Measurements from ENCODE around the gene GATAD2A.

The GATAD2A gene

GRCh38 chr19:19544257-19544953, 138.9 kb downstream of the GATAD2A start:
- DNase-seq (ENCODE audit: low read depth in 2 of 2, low spot score in 1 of 2): no peak

GRCh38 chr19:19544954-19545591, 139.6 kb downstream of the GATAD2A start:
- DNase-seq (ENCODE audit: low read depth in 2 of 2, low spot score in 1 of 2): no peak

- no peak for DNase-seq (ENCODE audit: low read depth in 2 of 2, low spot score in 1 of 2)
These were observed 140.2 kb downstream of the GATAD2A start for GRCh38 chr19:19545707-19546106.

GRCh38 chr19:19546751-19547162, 141.3 kb downstream of the GATAD2A start:
- DNase-seq (ENCODE audit: low read depth in 2 of 2, low spot score in 1 of 2): no peak

DNA sequence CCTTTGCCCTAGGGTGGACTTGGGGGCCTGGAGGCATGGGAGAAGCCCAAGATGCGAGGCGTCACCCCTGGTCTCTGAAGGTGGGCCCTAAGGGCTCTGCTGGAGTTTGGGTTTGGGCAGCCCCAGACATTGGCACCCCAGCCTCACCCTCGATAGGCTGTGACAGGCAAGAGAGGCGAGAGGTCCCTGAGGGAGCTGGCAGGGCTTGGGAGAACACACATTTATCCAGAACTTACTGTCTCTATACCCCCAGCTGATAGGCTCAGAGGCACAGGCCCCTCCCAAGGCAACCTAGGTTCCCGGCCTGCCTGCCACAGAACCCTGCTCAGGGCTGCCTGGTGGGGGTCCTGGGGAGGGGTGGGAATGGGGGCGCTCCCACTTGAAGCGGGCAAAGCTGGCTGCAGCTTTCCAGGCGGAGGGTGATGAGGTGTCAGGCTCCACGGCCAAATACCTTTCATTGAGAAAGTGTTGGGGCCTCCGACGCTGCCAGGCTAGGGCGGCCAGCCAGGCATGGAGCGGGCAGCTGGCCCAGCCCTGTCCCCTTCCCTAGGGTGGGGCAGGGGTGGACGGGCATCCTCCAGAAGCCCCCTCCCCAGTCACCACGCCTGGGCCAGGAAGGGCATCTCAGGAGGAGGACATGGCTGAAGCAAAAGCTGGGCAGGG, 142.3 kb downstream of the GATAD2A start:
- no peak for DNase-seq (ENCODE audit: low read depth in 2 of 2, low spot score in 1 of 2)

DNA sequence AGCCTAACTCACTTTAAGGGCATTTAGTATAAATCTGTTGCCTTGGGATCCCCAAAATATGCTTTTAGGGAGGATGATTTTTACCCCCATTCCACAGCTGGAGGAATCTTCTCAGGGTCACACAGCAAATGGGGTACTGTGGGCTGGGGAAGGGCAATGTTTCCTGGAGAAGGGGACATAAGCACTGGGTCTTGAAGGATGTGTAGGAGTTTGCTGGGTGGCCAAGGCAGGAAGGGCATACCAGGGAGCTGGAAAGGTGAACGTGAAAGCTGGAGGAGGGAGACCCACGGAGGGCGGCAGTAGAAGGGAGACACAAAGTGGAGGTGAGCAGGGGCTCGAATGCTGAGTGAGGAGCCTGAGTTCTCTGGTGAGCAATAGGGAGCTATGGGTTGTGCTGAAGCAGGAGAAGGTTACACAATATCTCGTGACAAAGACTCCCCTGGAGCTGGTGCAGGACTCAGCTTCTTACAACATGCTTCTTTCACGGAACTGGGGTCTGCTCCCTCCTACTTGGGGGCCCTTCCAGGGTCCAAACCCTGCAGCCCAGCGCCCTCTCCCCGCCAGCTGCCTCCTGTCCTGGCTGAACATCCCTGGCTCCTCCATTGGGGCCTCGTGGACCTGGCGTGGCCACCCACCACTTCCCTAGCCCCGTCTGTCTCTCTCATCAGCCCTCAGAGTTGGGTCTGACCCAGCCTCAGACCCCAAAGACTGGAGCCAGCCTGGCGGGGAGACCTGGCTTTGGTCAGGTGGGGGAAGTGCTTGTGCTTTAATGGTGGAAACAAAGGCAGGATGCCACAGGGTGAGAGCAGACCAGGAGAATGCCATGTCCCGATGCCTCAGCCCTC, 143.7 kb downstream of the GATAD2A start:
- no peak for DNase-seq (ENCODE audit: low read depth in 2 of 2, low spot score in 1 of 2)

DNA sequence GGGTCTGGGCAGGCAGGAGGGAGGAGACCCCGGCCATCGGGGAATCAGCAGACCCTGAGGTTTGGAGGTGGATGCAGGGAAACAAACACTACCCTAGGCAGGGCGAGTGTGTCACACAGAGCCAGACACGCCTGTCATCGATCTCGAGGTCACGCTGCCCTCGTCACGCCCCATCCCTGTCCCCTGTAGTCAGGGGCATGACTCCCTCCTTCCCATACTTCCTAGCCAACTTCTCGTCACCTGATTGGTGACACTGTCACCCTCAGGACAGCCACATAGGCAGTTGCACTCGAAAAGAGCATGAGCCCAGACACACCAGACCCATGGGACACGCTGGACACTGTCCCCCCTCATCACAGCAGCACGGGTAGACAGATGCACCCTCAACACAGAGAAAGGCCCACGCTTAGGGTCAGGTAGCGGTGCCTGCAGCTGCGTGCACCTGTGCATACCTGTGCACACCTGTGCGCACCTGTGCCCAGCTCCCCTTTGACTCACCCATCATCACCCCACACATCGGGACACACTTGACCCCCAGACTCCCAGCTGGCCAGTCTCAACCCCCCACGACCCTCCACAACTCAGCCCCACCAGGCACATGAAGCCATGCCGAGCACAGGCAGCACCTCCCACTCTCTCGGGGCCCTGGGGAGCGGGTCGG, 144.5 kb downstream of the GATAD2A start:
- no peak for DNase-seq (ENCODE audit: low read depth in 2 of 2, low spot score in 1 of 2)

DNA sequence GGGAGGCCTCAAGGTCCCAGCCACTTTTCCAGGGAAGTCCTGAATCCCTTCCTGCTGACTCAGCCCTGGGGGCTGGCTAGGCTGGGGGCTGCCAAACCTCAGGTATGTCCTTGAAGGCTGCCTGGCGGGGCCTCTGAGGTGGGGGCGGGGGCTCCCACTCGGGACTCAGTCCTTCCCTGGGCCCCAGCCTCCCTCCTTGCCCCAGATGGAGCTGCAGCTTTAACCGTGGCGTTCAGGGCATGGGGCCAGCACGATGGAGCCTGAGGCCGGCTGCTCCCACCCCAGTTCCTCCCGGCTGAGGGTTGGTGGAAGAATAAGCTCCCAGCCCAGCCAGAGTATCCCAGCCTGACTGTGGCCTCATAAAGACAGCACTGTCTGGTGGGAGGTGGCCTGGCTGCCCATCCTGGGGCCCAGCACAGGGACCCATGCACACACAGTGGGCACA, 145.0 kb downstream of the GATAD2A start:
- DNase-seq (ENCODE audit: low read depth in 2 of 2, low spot score in 1 of 2): no peak

- DNase-seq (ENCODE audit: low read depth in 2 of 2, low spot score in 1 of 2): no peak
These were observed 145.7 kb downstream of the GATAD2A start for GRCh38 chr19:19550972-19551852.

DNA sequence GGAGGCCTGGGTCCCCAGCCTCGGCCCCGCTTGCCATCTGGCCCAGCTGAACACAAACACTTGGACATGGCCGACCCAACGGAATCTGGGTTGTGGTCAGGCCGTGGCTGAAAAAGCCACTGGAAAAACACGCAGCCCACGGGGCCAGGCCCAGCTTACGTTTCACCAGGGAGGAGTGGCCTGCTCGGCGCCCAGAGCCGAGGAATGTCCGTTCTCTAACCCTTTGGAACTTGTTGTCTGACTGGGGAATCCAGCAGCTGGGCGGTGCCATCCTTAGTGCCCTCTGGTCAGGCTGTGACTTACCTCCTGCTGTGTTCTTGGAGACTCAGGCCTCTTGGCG, 146.3 kb downstream of the GATAD2A start:
- DNase-seq (ENCODE audit: low read depth in 2 of 2, low spot score in 1 of 2): no peak

DNA sequence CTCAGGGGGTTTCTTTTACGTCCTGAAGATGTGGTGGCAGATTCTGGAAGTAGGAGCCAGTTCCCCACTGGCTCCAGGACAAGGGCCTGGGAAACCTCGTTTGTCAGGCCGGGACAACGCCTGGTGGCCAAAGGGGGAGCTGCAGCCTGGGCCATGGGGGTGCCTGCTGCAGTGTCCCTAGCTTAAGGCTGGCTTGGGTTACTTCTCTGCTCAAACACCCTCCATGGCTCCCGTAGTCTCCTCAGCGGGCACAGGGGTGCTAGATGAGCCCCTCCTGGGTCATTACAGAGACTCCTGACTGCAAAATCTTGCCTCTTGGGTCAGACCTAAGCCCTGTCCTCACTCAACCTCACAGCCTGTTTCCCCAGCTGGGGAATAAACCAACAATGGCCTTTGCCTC, 147.3 kb downstream of the GATAD2A start:
- no peak for DNase-seq (ENCODE audit: low read depth in 2 of 2, low spot score in 1 of 2)

GRCh38 chr19:19553670-19554069, 148.2 kb downstream of the GATAD2A start:
- DNase-seq (ENCODE audit: low read depth in 2 of 2, low spot score in 1 of 2): no peak

GRCh38 chr19:19554074-19555023, 148.9 kb downstream of the GATAD2A start:
- DNase-seq (ENCODE audit: low read depth in 2 of 2, low spot score in 1 of 2): peak; percentile 30 to 34

DNA sequence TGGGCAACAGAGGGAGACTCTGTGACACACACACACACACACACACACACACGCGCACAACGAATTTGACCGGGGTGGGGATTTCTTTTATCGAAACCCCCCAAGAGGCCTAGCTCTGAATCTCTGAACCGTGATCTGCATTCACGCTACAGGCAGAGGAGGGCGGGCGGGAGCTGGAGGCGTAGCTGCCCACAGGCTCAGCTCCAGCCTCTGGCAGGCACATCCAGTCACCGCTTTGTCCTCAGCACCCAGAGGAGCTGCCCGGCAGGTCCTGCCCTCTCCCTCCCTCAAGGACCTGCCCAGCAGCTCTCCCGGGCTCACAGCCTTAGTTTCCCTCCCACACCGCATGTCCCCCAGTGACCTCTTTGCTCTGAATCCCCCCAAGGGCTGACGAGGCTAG, 152.6 kb downstream of the GATAD2A start:
- no peak for DNase-seq (ENCODE audit: low read depth in 2 of 2, low spot score in 1 of 2)
